GM20000 (cell line): ENCODE results near the gene ARHGDIG.

Source experiments
- DNase-seq: peaks from one replicate; pipeline ENCODE4 v3.0.0; 2012; ENCODE audit warnings: low spot score
- CTCF ChIP-seq: IDR thresholded peaks from 2 replicates; pipeline ENCODE4 v1.5.1; 2012; ENCODE audit warnings: mild to moderate bottlenecking, control low read depth; ENCODE audit errors: extremely low read depth, missing control alignments

Gene ARHGDIG

DNA sequence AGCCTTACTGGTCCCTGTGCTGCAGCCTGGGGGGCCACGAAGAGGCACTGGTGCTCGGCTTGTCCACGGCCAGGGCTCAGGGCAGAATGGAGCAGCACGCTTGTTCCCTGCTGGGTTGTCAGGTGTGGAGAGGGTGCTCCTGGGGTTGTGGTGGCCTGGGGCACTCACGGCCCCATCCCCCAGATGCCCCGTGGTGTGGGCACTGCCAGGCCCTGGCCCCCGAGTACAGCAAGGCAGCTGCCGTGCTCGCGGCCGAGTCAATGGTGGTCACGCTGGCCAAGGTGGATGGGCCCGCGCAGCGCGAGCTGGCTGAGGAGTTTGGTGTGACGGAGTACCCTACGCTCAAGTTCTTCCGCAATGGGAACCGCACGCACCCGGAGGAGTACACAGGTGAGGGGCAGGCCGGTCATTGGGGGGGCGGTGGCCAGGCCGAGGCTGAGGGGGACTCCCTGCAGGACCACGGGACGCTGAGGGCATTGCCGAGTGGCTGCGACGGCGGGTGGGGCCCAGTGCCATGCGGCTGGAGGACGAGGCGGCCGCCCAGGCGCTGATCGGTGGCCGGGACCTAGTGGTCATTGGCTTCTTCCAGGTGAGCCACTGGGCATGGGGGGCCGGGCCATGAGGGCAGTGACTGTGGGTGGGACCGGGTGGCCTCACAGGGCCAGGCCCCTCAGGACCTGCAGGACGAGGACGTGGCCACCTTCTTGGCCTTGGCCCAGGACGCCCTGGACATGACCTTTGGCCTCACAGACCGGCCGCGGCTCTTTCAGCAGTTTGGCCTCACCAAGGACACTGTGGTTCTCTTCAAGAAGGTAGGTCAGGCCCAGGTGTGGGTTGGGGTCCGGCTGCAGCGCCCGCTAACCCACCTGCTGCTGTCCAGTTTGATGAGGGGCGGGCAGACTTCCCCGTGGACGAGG, 4.1 kb downstream of the ARHGDIG start:
- no peak for TF ChIP-seq CTCF

DNA sequence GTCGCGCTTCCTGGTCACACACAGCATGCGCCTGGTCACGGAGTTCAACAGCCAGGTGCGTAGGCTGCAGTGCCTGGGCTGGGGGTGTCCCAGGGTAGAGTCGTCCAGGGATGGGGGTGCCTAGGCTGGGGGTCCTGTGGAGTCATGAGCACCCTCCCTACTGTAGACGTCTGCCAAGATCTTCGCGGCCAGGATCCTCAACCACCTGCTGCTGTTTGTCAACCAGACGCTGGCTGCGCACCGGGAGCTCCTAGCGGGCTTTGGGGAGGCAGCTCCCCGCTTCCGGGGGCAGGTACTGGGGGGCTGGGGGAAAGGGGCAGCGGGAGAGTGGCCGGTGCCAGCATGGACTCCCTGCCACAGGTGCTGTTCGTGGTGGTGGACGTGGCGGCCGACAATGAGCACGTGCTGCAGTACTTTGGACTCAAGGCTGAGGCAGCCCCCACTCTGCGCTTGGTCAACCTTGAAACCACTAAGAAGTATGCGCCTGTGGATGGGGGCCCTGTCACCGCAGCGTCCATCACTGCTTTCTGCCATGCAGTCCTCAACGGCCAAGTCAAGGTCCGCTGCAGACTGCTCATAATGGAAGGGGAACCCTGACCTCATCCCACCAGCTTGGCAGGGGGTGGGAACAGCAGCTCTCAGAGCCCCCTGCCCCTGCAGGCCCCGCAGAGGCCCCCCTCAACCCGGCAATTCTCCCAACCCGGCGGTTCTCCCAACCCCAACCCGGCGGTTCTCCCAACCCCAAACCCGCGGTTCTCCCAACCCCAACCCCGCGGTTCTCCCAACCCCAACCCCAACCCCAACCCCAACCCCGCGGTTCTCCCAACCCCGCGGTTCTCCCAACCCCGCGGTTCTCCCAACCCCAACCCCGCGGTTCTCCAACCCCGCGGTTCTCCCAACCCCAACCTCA, 5.0 kb downstream of the ARHGDIG start:
- no peak for TF ChIP-seq CTCF
- peak; percentile 74 for DNase-seq

More for the DNA sequence above, 4.1 kb downstream of the ARHGDIG start:
- DNase-seq = no peak

DNA sequence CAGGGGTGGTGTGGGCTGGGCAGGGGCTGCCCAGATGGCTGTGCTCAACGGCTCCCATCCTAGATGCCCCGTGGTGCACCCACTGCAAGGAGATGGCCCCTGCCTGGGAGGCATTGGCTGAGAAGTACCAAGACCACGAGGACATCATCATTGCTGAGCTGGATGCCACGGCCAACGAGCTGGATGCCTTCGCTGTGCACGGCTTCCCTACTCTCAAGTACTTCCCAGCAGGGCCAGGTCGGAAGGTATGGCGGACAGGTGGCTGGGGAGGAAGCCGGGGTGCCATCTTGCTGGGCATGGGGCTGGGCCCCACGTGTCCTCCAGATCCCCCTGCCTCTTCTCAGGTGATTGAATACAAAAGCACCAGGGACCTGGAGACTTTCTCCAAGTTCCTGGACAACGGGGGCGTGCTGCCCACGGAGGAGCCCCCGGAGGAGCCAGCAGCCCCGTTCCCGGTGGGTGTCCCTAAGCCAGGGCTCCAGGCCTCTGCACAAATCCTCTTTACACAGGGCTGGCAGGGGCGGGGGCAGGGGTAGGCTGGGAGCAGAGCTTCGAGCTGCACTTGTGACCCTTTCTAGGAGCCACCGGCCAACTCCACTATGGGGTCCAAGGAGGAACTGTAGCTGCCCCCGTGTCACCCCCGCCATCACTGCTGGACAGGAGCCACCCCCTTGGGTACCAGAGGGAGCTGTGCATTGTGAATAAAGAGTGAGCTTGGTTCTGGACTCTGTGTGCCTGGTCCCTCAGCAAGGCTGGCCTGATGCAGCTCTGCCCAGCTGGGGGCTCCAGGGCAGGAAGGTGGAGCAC, 6.3 kb downstream of the ARHGDIG start:
- no peak for DNase-seq
- no peak for TF ChIP-seq CTCF

DNA sequence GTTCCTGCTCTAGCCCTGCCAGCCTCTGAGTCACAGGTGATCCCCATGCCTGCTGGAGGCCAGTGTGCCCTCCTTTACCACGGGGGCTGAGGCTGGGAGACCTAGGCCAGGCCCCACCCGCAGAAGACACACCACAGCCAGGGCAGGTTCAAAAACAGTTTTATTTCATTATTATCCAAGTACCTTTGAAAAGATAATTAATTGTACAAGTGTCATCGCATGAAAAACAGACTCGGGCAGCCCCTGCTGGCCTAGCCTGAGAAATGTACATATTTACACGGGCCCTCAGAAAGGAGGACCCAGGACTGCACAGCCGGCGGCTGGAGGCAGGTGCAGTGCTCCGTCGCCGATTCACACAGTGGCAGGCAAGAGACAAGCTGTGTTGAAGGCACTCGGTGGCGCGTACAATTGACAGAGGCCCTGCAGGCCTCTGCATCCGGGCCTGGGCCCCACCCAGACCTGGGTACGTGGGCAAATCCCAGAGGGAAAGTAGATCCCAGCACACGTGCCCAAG, 7.0 kb downstream of the ARHGDIG start:
- no peak for TF ChIP-seq CTCF
- DNase-seq = no peak

DNA sequence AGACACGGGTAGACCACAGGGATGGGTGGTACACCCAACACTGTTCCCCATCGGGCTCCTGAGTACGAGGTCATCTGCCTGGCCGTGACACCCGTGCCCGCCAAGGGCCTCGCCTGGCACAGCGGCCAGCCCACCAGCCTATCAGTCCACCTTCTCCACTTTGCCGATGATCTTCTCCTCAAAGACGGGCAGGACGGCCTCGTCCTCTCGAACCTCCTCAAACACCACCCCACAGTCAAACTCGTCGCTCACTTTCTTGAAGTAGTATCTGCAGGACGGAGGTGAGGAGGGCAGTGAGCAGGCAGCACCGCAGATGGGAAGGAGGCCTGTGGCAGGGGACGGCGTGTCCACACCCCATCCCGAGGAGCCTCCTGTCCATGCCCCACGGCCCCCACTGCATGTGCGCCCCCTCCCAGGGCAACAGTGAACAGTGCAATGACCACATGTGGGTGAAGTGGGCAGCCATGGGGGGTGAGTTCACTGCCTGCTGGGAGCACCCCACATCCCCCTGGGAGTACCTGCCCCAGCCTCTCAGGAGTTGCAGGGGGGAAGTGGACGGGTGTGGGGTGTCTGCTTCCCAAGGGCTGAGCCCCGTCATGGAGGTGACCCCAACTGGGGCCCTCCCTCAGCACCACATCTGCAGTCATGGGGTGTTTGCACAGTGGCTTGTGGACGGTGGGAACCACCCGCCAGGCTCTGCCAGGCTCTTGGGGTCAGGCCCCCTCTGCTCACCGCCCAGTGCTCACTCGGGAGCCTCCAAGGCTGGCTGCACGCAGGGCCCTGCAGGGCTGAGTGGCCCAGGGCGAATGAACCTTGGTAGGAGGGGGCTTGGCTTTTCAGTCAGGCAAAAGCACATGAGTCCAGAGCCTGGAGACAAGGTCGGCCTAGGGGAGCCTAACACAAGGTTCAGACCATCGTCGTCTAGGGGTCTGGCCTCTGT, 7.9 kb downstream of the ARHGDIG start:
- TF ChIP-seq CTCF = no peak
- DNase-seq = no peak

DNA sequence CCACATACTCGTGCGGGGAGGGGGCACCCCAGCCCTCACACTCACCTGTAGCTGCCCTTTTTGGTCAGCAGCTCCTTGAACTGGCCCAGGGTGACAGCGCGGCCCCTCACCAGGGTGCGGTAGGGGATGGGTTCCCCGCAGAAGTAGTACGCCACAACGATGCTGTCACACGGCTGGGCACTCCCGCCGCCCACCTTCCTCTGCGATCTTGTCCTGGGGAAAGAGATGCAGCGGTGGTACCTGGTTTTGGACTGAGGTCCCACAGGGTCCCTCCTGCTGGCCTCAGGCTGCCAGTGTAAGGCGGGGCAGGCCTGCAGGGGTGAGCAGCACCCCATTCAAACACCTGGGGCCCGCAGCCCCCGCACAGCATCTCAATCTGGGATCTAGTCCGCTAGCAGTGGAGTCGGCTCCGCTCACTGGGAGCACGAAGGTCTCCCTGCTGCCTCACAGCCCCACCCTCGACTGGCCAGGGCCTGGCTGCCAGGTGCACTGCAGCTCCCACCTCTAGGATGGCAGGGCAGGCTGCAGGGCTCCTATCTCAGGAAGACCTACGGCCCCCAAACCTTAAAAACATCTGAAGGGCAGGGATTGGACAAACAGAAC, 9.1 kb downstream of the ARHGDIG start:
- no peak for DNase-seq
- no peak for TF ChIP-seq CTCF
